Measurements from ENCODE around the gene CHSY1.

DNA sequence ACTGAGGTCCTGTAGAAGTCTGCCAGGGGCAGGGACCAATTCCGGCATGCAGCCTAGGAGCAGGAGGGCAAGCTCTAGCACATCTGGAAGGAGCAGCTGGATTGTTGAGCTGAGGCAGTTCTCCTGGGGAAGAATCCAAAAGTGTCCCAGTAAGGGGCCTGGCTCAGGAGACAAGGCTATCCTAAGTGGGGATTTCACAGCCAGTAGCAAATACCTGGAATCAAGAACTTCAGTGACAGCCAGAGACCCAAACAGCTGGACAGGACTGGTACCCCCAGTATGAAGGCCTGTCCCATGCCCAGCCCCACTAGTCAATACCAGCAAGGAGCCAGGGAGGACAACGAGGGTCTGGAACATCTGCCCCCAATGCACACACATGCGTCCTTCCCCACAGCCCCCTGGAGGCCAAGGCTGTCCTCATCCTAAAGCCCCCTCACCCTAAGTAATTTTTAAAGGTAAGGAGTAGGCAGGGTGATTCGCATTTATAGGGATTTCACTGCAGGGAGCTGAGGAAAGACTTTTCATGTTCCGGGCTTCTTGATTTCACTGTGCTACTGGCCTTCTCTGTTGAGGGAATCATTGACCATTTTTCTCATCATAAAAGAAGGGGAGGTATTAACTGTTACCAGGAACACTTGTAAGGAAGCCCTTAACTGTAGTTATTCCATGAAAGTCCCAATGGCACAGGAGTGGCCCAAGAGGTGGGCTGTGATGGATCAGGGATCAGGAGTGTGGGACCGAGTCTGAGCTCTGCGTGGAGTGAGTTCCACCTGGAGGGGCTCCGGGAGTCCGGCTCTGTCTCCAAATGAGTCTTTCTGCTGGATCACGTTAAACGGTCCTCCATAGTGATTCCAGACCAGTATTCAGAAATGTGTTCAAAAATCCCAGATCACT lies 2.6 kb upstream of the CHSY1 start:
- no peak for TF ChIP-seq EP300 (IDR thresholded peaks at IDR 0.05)
- no peak for TF ChIP-seq POLR2AphosphoS5 (IDR thresholded peaks at IDR 0.05)
- TF ChIP-seq, protein P1, sequence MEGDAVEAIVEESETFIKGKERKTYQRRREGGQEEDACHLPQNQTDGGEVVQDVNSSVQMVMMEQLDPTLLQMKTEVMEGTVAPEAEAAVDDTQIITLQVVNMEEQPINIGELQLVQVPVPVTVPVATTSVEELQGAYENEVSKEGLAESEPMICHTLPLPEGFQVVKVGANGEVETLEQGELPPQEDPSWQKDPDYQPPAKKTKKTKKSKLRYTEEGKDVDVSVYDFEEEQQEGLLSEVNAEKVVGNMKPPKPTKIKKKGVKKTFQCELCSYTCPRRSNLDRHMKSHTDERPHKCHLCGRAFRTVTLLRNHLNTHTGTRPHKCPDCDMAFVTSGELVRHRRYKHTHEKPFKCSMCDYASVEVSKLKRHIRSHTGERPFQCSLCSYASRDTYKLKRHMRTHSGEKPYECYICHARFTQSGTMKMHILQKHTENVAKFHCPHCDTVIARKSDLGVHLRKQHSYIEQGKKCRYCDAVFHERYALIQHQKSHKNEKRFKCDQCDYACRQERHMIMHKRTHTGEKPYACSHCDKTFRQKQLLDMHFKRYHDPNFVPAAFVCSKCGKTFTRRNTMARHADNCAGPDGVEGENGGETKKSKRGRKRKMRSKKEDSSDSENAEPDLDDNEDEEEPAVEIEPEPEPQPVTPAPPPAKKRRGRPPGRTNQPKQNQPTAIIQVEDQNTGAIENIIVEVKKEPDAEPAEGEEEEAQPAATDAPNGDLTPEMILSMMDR (IDR thresholded peaks at IDR 0.05), result no peak

Data from stomach (tissue), 4 donors.